Mucosa of stomach (tissue), 1 donor: Measurements from ENCODE around the gene RAB7A.

ENCODE experiments used
- H3K27me3 ChIP-seq: one replicate; pipeline ENCODE4 v1.7.0; 2013; ENCODE audit warnings: mild to moderate bottlenecking, low read length; ENCODE audit not compliant: control insufficient read depth, insufficient read depth
- H3K36me3 ChIP-seq: one replicate; pipeline ENCODE4 v1.7.0; 2013; ENCODE audit warnings: low read length; ENCODE audit not compliant: control insufficient read depth, insufficient read depth
- H3K4me1 ChIP-seq: one replicate; pipeline ENCODE4 v1.7.0; 2013; ENCODE audit warnings: mild to moderate bottlenecking, low read length; ENCODE audit not compliant: control insufficient read depth, insufficient read depth
- H3K4me3 ChIP-seq: one replicate; pipeline ENCODE4 v1.7.0; 2013; ENCODE audit warnings: low read length
- H3K9ac ChIP-seq: one replicate; pipeline ENCODE4 v1.7.0; 2013; ENCODE audit warnings: mild to moderate bottlenecking, low read length, moderate library complexity
- H3K9me3 ChIP-seq: one replicate; pipeline ENCODE4 v1.7.0; 2013; ENCODE audit warnings: mild to moderate bottlenecking, low read length, moderate library complexity; ENCODE audit not compliant: control insufficient read depth
- donor health status: Pancreatic carcinoma.

Gene RAB7A

GRCh38 chr3:128841926-128842920 is 116.2 kb downstream of the RAB7A start:
- no peaks in the 10 kb centered on the region for H3K9me3 ChIP-seq
- peaks cover 12% of the 10 kb centered on the region for H3K4me1 ChIP-seq
- H3K4me3 ChIP-seq, result no peak overlapping the region
- no peaks in the 10 kb centered on the region for H3K27me3 ChIP-seq
- no peaks in the 10 kb centered on the region for H3K36me3 ChIP-seq
- no peak overlapping the region for H3K9ac ChIP-seq

- Histone ChIP-seq H3K27me3 (no peaks in the 10 kb centered on the region), H3K36me3 (no peaks in the 10 kb centered on the region), H3K9ac (no peak overlapping the region), H3K4me3 (no peak overlapping the region), H3K4me1 (peaks cover 12% of the 10 kb centered on the region), H3K9me3 (no peaks in the 10 kb centered on the region)
Observed at GRCh38 chr3:128844502-128844901, 118.5 kb downstream of the RAB7A start.

GRCh38 chr3:128845119-128845777 is 119.3 kb downstream of the RAB7A start:
- Histone ChIP-seq H3K27me3 (no peaks in the 10 kb centered on the region), H3K4me3 (peak overlapping the region; percentile 38), H3K9ac (peak overlapping the region; percentile 55), H3K36me3 (no peaks in the 10 kb centered on the region), H3K4me1 (peaks cover 12% of the 10 kb centered on the region), H3K9me3 (no peaks in the 10 kb centered on the region)

GRCh38 chr3:128845778-128846485 is 119.9 kb downstream of the RAB7A start:
- Histone ChIP-seq H3K27me3 (no peaks in the 10 kb centered on the region), H3K9me3 (no peaks in the 10 kb centered on the region), H3K36me3 (no peaks in the 10 kb centered on the region), H3K4me3 (peak overlapping the region; percentile 38), H3K9ac (peak overlapping the region; percentile 55), H3K4me1 (peaks cover 12% of the 10 kb centered on the region)

- Histone ChIP-seq H3K27me3 (no peaks in the 10 kb centered on the region), H3K36me3 (no peaks in the 10 kb centered on the region), H3K4me1 (peaks cover 12% of the 10 kb centered on the region), H3K4me3 (peak overlapping the region; percentile 38), H3K9ac (no peak overlapping the region), H3K9me3 (no peaks in the 10 kb centered on the region)
Observed at GRCh38 chr3:128846486-128846891, 120.5 kb downstream of the RAB7A start.

GRCh38 chr3:128847666-128848370 is 121.8 kb downstream of the RAB7A start:
- H3K9ac ChIP-seq, result no peak overlapping the region
- no peaks in the 10 kb centered on the region for H3K9me3 ChIP-seq
- H3K27me3 ChIP-seq, result no peaks in the 10 kb centered on the region
- peaks cover 12% of the 10 kb centered on the region for H3K4me1 ChIP-seq
- H3K36me3 ChIP-seq, result no peaks in the 10 kb centered on the region
- H3K4me3 ChIP-seq, result no peak overlapping the region

- no peaks in the 10 kb centered on the region for H3K27me3 ChIP-seq
- H3K4me1 ChIP-seq, result peaks cover 12% of the 10 kb centered on the region
- H3K9me3 ChIP-seq, result peaks cover 1% of the 10 kb centered on the region
- no peaks in the 10 kb centered on the region for H3K36me3 ChIP-seq
- H3K9ac ChIP-seq, result no peak overlapping the region
- H3K4me3 ChIP-seq, result no peak overlapping the region
Observed at GRCh38 chr3:128848936-128849335, 123.0 kb downstream of the RAB7A start.

- Histone ChIP-seq H3K36me3 (no peaks in the 10 kb centered on the region), H3K9ac (no peak overlapping the region), H3K9me3 (peaks cover 5% of the 10 kb centered on the region), H3K4me3 (no peak overlapping the region), H3K27me3 (no peaks in the 10 kb centered on the region), H3K4me1 (peaks cover 12% of the 10 kb centered on the region)
Observed at GRCh38 chr3:128849911-128850455, 124.0 kb downstream of the RAB7A start.

GRCh38 chr3:128850544-128850943 is 124.6 kb downstream of the RAB7A start:
- Histone ChIP-seq H3K27me3 (no peaks in the 10 kb centered on the region), H3K9me3 (peaks cover 5% of the 10 kb centered on the region), H3K4me1 (peaks cover 8% of the 10 kb centered on the region), H3K36me3 (no peaks in the 10 kb centered on the region), H3K9ac (no peak overlapping the region), H3K4me3 (no peak overlapping the region)

- peaks cover 5% of the 10 kb centered on the region for H3K9me3 ChIP-seq
- no peaks in the 10 kb centered on the region for H3K27me3 ChIP-seq
Observed at GRCh38 chr3:128851601-128852000, 125.6 kb downstream of the RAB7A start.

GRCh38 chr3:128853826-128854225 is 127.8 kb downstream of the RAB7A start:
- Histone ChIP-seq H3K27me3 (no peaks in the 10 kb centered on the region), H3K9me3 (peaks cover 5% of the 10 kb centered on the region), H3K4me3 (no peak overlapping the region)

More at GRCh38 chr3:128851601-128852000, 125.6 kb downstream of the RAB7A start:
- Histone ChIP-seq H3K36me3 (no peaks in the 10 kb centered on the region), H3K4me1 (no peaks in the 10 kb centered on the region), H3K9ac (no peak overlapping the region), H3K4me3 (no peak overlapping the region)

More at GRCh38 chr3:128853826-128854225, 127.8 kb downstream of the RAB7A start:
- no peaks in the 10 kb centered on the region for H3K36me3 ChIP-seq
- no peak overlapping the region for H3K9ac ChIP-seq
- no peaks in the 10 kb centered on the region for H3K4me1 ChIP-seq
